Ishikawa (cell line): ENCODE results near the gene PLEKHB1.

Experiments
- CEBPB ChIP-seq: IDR thresholded peaks from 2 replicates; pipeline ENCODE4 v1.6.1; 2012
- CREB1 ChIP-seq: IDR thresholded peaks from 2 replicates; pipeline ENCODE4 v1.6.1; 2012; ENCODE audit warnings: low read depth
- EP300 ChIP-seq: IDR thresholded peaks from 2 replicates; pipeline ENCODE4 v1.6.1; 2012; ENCODE audit warnings: borderline replicate concordance
- FOXM1 ChIP-seq: IDR thresholded peaks from 2 replicates; pipeline ENCODE4 v1.6.1; 2012; ENCODE audit warnings: low read depth, borderline replicate concordance
- NFIC ChIP-seq: IDR thresholded peaks from 2 replicates; pipeline ENCODE4 v1.6.1; 2012
- RAD21 ChIP-seq: IDR thresholded peaks from 2 replicates; pipeline ENCODE4 v1.6.1; 2012; ENCODE audit warnings: low read depth
- TCF12 ChIP-seq: IDR thresholded peaks from 2 replicates; pipeline ENCODE4 v1.6.1; 2012; ENCODE audit warnings: low read depth
- TEAD4 ChIP-seq: IDR thresholded peaks from 2 replicates; pipeline ENCODE4 v1.6.1; 2012
- YY1 ChIP-seq: IDR thresholded peaks from 2 replicates; pipeline ENCODE4 v1.6.1; 2012; ENCODE audit warnings: low read depth
- ZBTB7A ChIP-seq: IDR thresholded peaks from 2 replicates; pipeline ENCODE4 v1.6.1; 2012; ENCODE audit warnings: low read depth
- TF ChIP-seq, protein P1 (sequence below): IDR thresholded peaks from 2 replicates; pipeline ENCODE4 v1.6.1; 2012
- TF ChIP-seq, protein P2 (sequence below): IDR thresholded peaks from 2 replicates; pipeline ENCODE4 v1.6.1; 2012; ENCODE audit warnings: low read depth, mild to moderate bottlenecking

- TF ChIP-seq EP300, result no peak
- TF ChIP-seq, protein P1, sequence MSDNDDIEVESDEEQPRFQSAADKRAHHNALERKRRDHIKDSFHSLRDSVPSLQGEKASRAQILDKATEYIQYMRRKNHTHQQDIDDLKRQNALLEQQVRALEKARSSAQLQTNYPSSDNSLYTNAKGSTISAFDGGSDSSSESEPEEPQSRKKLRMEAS, result no peak
- no peak for TF ChIP-seq TCF12
- TF ChIP-seq NFIC, result no peak
- TF ChIP-seq, protein P2, sequence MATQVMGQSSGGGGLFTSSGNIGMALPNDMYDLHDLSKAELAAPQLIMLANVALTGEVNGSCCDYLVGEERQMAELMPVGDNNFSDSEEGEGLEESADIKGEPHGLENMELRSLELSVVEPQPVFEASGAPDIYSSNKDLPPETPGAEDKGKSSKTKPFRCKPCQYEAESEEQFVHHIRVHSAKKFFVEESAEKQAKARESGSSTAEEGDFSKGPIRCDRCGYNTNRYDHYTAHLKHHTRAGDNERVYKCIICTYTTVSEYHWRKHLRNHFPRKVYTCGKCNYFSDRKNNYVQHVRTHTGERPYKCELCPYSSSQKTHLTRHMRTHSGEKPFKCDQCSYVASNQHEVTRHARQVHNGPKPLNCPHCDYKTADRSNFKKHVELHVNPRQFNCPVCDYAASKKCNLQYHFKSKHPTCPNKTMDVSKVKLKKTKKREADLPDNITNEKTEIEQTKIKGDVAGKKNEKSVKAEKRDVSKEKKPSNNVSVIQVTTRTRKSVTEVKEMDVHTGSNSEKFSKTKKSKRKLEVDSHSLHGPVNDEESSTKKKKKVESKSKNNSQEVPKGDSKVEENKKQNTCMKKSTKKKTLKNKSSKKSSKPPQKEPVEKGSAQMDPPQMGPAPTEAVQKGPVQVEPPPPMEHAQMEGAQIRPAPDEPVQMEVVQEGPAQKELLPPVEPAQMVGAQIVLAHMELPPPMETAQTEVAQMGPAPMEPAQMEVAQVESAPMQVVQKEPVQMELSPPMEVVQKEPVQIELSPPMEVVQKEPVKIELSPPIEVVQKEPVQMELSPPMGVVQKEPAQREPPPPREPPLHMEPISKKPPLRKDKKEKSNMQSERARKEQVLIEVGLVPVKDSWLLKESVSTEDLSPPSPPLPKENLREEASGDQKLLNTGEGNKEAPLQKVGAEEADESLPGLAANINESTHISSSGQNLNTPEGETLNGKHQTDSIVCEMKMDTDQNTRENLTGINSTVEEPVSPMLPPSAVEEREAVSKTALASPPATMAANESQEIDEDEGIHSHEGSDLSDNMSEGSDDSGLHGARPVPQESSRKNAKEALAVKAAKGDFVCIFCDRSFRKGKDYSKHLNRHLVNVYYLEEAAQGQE, result no peak
- no peak for TF ChIP-seq CREB1
- TF ChIP-seq YY1, result no peak
- TF ChIP-seq RAD21, result no peak
- TF ChIP-seq FOXM1, result no peak
- TF ChIP-seq TEAD4, result no peak
- no peak for TF ChIP-seq ZBTB7A
- TF ChIP-seq CEBPB, result no peak
Measured at GRCh38 chr11:73636249-73636648, 10.1 kb upstream of the PLEKHB1 start.
